ENCODE results near the gene G6PC2.
"Not testable (repeated sequence)": the region's sequence is repeated elsewhere in the genome, so short reads cannot be mapped to it uniquely, and the experiment has no call there.

The G6PC2 gene

DNA sequence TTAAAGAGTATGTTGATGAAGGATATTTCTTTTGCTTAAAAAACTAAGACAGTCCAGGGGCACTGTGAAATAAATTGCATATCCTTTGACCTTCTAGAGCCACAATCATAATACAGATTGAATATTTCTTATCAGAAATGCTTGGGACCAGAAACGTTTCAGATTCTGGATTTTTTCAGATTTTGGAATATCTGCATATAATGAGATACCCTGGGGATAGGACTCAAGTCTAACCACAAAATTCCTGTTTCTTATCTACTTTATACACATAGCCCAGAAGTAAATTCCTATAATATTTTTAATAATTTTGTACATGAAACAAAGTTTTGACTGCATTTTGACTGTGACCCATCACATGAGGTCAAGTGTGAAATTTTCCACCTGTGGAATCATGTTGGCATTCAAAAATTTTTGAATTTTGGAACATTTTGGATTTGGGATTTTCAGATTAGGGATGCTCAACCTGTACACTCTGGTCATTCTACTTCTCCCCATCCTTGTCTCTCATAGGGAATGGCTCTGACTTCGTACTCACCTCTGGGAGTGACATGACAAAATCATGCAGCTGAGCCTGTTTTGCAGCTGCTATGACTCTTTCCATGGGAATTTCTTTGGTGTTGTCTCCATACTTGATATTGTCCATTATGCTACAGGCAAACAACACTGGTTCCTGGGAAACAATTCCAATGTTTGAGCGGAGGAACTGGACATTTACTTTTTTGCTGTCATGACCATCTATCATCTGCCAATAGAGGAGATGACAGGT lies 25.7 kb downstream of the G6PC2 start:
- H3K4me3 ChIP-seq (ENCODE audit: low read depth, low read length) = no peak overlapping the region
- TF ChIP-seq, protein P1, sequence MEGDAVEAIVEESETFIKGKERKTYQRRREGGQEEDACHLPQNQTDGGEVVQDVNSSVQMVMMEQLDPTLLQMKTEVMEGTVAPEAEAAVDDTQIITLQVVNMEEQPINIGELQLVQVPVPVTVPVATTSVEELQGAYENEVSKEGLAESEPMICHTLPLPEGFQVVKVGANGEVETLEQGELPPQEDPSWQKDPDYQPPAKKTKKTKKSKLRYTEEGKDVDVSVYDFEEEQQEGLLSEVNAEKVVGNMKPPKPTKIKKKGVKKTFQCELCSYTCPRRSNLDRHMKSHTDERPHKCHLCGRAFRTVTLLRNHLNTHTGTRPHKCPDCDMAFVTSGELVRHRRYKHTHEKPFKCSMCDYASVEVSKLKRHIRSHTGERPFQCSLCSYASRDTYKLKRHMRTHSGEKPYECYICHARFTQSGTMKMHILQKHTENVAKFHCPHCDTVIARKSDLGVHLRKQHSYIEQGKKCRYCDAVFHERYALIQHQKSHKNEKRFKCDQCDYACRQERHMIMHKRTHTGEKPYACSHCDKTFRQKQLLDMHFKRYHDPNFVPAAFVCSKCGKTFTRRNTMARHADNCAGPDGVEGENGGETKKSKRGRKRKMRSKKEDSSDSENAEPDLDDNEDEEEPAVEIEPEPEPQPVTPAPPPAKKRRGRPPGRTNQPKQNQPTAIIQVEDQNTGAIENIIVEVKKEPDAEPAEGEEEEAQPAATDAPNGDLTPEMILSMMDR (IDR thresholded peaks at IDR 0.05; ENCODE audit: low read depth, low read length) = no peak
- TF ChIP-seq MAX (IDR thresholded peaks at IDR 0.05; ENCODE audit: low read depth, low read length) (no peak), POLR2A (IDR thresholded peaks at IDR 0.05; ENCODE audit: extremely low read depth, insufficient read length) (no peak), MYC (IDR thresholded peaks at IDR 0.05; ENCODE audit: low read depth, low read length) (no peak)
- DNase-seq (ENCODE audit: low read depth) = no peak

DNA sequence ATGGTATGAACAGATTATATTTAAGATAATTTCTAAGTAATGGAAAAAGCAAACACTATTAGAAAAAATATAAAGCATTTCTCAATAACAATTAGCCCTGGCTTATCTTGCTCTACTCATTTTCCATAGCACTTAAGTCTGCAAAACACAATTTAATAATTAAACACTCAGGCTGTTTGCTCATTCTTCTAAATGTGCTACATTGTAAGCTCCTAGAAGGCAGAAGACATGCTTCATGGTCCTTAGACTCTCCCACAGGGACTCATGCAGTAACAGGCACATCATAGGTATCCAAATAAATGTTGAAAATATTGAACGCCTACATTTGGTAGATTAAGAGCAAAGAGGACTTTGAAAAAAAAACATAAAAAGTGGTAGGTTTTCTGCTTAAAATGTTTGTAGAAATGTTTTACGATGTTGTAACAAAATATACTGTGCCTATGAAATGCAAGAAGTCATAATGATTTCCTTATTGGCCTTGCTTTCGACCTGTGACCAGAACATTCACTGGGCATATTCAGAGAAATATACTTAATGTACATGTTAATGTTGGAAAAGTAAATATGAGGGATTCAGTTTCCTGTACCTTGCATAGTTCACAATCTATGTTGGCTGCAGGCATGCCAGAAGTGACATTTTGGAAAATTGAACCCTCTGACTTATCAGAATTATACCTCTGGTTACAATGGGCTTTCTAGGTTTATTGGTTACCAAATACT lies 27.2 kb downstream of the G6PC2 start:
- DNase-seq (ENCODE audit: low read depth) = no peak
- TF ChIP-seq POLR2A (IDR thresholded peaks at IDR 0.05; ENCODE audit: extremely low read depth, insufficient read length) = no peak
- TF ChIP-seq MAX (IDR thresholded peaks at IDR 0.05; ENCODE audit: low read depth, low read length) = no peak
- TF ChIP-seq, protein P1 (IDR thresholded peaks at IDR 0.05; ENCODE audit: low read depth, low read length) = no peak
- no peak overlapping the region for H3K4me3 ChIP-seq (ENCODE audit: low read depth, low read length)

GRCh38 chr2:168929031-168929430 lies 27.9 kb downstream of the G6PC2 start:
- no peak overlapping the region for H3K4me3 ChIP-seq (ENCODE audit: low read depth, low read length)
- TF ChIP-seq MYC (IDR thresholded peaks at IDR 0.05; ENCODE audit: low read depth, low read length) = no peak
- TF ChIP-seq, protein P1 (IDR thresholded peaks at IDR 0.05; ENCODE audit: low read depth, low read length) = no peak
- TF ChIP-seq POLR2A (IDR thresholded peaks at IDR 0.05; ENCODE audit: extremely low read depth, insufficient read length) = no peak
- TF ChIP-seq MAX (IDR thresholded peaks at IDR 0.05; ENCODE audit: low read depth, low read length) = no peak
- no peak for DNase-seq (ENCODE audit: low read depth)

DNA sequence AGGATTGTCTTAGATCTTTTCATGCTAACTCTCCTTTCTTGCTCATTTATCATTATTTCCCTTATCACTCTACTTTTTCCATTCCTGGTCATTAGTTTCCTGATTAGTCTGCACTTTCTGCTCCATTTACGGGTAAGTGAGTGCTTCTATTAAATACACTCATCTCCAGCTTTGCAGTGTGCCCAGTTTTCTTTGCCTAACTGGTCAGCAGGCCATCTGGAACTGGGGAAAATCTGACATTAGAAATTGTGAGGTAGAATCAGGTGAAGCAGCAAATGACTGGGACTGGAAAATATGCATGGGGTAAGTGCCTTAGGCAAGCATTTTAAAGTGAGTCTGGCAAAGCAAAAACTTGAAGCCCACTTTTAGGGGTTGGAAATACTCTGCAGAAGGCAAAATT lies 29.2 kb downstream of the G6PC2 start:
- TF ChIP-seq MYC (IDR thresholded peaks at IDR 0.05; ENCODE audit: low read depth, low read length) = no peak
- no peak for TF ChIP-seq POLR2A (IDR thresholded peaks at IDR 0.05; ENCODE audit: extremely low read depth, insufficient read length)
- no peak for TF ChIP-seq MAX (IDR thresholded peaks at IDR 0.05; ENCODE audit: low read depth, low read length)
- TF ChIP-seq, protein P1 (IDR thresholded peaks at IDR 0.05; ENCODE audit: low read depth, low read length) = no peak
- H3K4me3 ChIP-seq (ENCODE audit: low read depth, low read length) = no peak overlapping the region
- no peak for DNase-seq (ENCODE audit: low read depth)

GRCh38 chr2:168932174-168932573 lies 31.1 kb downstream of the G6PC2 start:
- H3K4me3 ChIP-seq (ENCODE audit: low read depth, low read length); DNase-seq (ENCODE audit: low read depth): not testable (repeated sequence)

GRCh38 chr2:168934826-168935225 lies 33.7 kb downstream of the G6PC2 start:
- DNase-seq (ENCODE audit: low read depth) = no peak
- no peak overlapping the region for H3K4me3 ChIP-seq (ENCODE audit: low read depth, low read length)

More at GRCh38 chr2:168934826-168935225, 33.7 kb downstream of the G6PC2 start:
- TF ChIP-seq POLR2A (IDR thresholded peaks at IDR 0.05; ENCODE audit: extremely low read depth, insufficient read length) (no peak), MYC (IDR thresholded peaks at IDR 0.05; ENCODE audit: low read depth, low read length) (no peak), MAX (IDR thresholded peaks at IDR 0.05; ENCODE audit: low read depth, low read length) (no peak)
- TF ChIP-seq, protein P1 (IDR thresholded peaks at IDR 0.05; ENCODE audit: low read depth, low read length) = no peak

Data from NB4 (cell line).